ENCODE measurements around the gene CAB39.

CAB39 gene

GRCh38 chr2:230713331-230714135 is 891 bp downstream of the CAB39 start:
- no peak for TF ChIP-seq TCF4 (CRISPR knock-in tag; IDR thresholded peaks at IDR 0.05; ENCODE audit: borderline replicate concordance)
- TF ChIP-seq ZFP3 (CRISPR knock-in tag; IDR thresholded peaks at IDR 0.05) = no peak
- TF ChIP-seq BACH2 (CRISPR knock-in tag; IDR thresholded peaks at IDR 0.05; ENCODE audit: borderline replicate concordance) = no peak
- peak; percentile 86 for TF ChIP-seq ZNF70 (CRISPR knock-in tag; IDR thresholded peaks at IDR 0.05)
- TF ChIP-seq, protein P1, sequence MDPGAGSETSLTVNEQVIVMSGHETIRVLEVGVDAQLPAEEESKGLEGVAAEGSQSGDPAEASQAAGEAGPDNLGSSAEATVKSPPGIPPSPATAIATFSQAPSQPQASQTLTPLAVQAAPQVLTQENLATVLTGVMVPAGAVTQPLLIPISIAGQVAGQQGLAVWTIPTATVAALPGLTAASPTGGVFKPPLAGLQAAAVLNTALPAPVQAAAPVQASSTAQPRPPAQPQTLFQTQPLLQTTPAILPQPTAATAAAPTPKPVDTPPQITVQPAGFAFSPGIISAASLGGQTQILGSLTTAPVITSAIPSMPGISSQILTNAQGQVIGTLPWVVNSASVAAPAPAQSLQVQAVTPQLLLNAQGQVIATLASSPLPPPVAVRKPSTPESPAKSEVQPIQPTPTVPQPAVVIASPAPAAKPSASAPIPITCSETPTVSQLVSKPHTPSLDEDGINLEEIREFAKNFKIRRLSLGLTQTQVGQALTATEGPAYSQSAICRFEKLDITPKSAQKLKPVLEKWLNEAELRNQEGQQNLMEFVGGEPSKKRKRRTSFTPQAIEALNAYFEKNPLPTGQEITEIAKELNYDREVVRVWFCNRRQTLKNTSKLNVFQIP (CRISPR knock-in tag; IDR thresholded peaks at IDR 0.05; ENCODE audit: borderline replicate concordance, low read depth) = no peak
- peak; percentile 53 for ATAC-seq

- TF ChIP-seq, protein P1 (CRISPR knock-in tag; IDR thresholded peaks at IDR 0.05; ENCODE audit: borderline replicate concordance, low read depth) = no peak
- TF ChIP-seq ARNTL (CRISPR knock-in tag; IDR thresholded peaks at IDR 0.05; ENCODE audit: borderline replicate concordance, low read depth) = no peak
- TF ChIP-seq ZFP30 (CRISPR knock-in tag; IDR thresholded peaks at IDR 0.05) = no peak
- TF ChIP-seq, protein P2, sequence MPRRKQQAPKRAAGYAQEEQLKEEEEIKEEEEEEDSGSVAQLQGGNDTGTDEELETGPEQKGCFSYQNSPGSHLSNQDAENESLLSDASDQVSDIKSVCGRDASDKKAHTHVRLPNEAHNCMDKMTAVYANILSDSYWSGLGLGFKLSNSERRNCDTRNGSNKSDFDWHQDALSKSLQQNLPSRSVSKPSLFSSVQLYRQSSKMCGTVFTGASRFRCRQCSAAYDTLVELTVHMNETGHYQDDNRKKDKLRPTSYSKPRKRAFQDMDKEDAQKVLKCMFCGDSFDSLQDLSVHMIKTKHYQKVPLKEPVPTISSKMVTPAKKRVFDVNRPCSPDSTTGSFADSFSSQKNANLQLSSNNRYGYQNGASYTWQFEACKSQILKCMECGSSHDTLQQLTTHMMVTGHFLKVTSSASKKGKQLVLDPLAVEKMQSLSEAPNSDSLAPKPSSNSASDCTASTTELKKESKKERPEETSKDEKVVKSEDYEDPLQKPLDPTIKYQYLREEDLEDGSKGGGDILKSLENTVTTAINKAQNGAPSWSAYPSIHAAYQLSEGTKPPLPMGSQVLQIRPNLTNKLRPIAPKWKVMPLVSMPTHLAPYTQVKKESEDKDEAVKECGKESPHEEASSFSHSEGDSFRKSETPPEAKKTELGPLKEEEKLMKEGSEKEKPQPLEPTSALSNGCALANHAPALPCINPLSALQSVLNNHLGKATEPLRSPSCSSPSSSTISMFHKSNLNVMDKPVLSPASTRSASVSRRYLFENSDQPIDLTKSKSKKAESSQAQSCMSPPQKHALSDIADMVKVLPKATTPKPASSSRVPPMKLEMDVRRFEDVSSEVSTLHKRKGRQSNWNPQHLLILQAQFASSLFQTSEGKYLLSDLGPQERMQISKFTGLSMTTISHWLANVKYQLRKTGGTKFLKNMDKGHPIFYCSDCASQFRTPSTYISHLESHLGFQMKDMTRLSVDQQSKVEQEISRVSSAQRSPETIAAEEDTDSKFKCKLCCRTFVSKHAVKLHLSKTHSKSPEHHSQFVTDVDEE (CRISPR knock-in tag; IDR thresholded peaks at IDR 0.05) = no peak
- TF ChIP-seq TOX (CRISPR knock-in tag; IDR thresholded peaks at IDR 0.05; ENCODE audit: borderline replicate concordance) = no peak
- peak; percentile 72 for ATAC-seq
Measured at GRCh38 chr2:230714136-230714480, 1.5 kb downstream of the CAB39 start.

DNA sequence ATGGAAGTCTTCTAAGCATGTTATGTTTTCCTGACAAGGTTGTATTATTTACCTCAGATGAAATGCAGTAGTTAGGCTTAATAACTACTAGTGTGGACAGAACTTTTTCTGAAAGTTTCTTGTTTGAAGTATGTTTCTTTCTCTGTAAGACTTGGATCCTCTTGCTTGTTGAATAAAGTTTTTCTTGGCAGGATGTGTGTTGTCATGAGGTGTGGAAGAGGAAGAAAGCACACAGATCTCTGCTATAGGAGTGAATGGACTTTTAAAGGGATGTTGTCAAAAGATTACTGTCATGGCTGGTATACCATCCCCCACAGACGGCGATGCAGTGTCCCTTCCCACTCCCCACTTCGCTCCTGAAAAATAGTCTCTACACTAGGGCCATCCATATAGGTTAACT is 2.6 kb downstream of the CAB39 start:
- ATAC-seq = no peak
- no peak for TF ChIP-seq ISL1 (CRISPR knock-in tag; IDR thresholded peaks at IDR 0.05)
- TF ChIP-seq ESRRG (CRISPR knock-in tag; IDR thresholded peaks at IDR 0.05) = no peak
- no peak for TF ChIP-seq OSR1 (CRISPR knock-in tag; IDR thresholded peaks at IDR 0.05)
- no peak for TF ChIP-seq ARNTL (CRISPR knock-in tag; IDR thresholded peaks at IDR 0.05; ENCODE audit: borderline replicate concordance, low read depth)
- no peak for TF ChIP-seq CSDC2 (CRISPR knock-in tag; IDR thresholded peaks at IDR 0.05)
- no peak for TF ChIP-seq ZFP30 (CRISPR knock-in tag; IDR thresholded peaks at IDR 0.05)
- no peak for TF ChIP-seq GLIS3 (CRISPR knock-in tag; IDR thresholded peaks at IDR 0.05)
- no peak for TF ChIP-seq CREB5 (CRISPR knock-in tag; IDR thresholded peaks at IDR 0.05; ENCODE audit: low read depth)
- no peak for TF ChIP-seq CSRNP3 (CRISPR knock-in tag; IDR thresholded peaks at IDR 0.05)
- TF ChIP-seq, protein P2 (CRISPR knock-in tag; IDR thresholded peaks at IDR 0.05) = no peak
- no peak for TF ChIP-seq TCF4 (CRISPR knock-in tag; IDR thresholded peaks at IDR 0.05; ENCODE audit: borderline replicate concordance)
- TF ChIP-seq SNAI2 (CRISPR knock-in tag; IDR thresholded peaks at IDR 0.05) = no peak

Measured in SK-N-SH treated with all-trans-retinoic acid at 6 μM for 48 hours (cell line).